Nucleus accumbens (tissue), 56 donors: Measurements from ENCODE around the gene PTPRM.

ENCODE experiments used
- DNase-seq, 56 donors: peaks; one replicate each; lab custom pipeline; 2025; lab: John Stamatoyannopoulos, UW

Gene PTPRM

DNA sequence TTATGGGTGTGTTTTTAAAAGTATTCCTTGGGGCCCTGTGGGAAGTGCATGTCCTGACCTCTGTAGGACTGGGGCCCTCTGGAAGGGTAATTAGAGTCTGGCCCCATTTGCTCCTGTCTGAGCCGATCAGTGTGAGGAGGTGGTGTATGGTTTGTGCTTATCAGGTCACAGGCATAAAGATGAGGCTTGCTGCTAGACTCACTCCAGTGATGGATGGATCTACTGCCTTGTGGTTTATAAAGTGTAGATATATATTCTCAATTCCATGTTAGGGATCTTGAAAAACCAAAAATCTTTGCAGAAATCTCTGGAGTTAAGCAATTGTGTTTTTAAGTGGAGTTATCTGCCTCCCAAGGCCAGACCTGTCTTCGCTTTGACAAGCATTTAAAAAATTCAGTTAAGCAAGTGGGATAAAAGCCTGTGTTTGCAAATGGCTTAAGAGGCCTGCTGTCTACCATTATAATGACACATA lies 182.4 kb downstream of the PTPRM start:
- no peak for DNase-seq

DNA sequence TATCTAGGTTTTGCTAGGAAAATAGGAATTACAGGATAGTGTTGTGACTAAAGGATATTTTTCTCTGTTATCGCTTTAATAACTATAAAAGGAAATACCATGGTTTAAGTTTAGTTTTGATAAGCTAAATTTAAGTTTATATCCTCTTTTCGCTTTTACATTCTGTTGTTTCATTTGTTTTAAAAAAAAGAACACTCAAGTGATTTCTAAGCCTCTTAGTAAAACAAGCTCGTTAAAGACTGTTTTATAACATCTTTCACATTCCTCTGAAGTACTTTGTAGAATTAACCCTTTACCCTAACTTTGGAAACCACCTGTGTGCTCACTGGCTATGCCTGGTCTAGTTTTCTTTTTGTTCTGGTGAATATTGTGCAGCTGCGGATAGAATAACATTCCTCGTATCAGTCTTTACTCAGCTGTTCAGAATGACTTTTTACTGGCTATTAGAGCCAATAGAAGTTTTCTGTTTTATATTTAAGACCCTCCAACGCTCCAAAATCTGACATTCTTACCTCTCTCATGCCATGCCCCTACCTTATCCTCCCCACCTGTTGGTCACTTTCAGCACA lies 183.1 kb downstream of the PTPRM start:
- no peak for DNase-seq

DNA sequence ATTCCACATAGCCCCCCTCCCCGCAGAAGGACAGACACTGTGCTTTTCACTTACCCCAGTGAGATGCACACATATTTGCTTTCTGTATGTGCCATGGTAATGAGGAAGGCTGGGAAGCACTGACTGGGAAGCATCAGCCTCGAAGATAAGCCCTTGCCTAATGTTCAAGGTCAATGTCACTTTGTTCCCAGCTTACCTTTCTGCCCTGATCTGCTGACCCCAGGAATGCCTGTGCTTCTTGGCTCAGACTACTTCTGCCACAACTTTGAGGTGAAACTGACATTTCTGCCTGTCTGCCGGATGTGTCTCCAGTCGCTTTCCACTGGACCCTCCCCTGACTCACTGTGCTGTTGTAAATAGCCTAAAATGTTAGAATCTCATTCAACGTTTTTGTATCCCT lies 183.8 kb downstream of the PTPRM start:
- no peak for DNase-seq

DNA sequence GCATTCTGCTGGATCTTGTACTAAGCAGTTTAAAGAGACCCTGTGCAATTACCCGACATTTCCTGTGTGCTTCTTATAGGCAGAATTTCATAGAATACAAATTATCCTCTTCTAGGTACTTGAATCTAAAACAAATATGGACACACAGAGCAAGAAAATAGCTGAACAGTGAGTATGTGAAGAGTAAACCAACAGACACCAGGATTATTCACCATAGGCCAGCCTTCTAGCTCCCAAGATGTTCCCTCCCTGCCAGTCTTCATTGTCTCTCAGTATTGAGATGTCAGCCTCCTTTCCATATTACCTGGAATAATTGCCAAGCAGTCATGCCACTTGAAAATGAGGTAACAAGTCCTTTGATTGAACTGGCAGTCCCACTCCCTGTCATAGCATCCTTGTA lies 187.1 kb downstream of the PTPRM start:
- DNase-seq = no peak

DNA sequence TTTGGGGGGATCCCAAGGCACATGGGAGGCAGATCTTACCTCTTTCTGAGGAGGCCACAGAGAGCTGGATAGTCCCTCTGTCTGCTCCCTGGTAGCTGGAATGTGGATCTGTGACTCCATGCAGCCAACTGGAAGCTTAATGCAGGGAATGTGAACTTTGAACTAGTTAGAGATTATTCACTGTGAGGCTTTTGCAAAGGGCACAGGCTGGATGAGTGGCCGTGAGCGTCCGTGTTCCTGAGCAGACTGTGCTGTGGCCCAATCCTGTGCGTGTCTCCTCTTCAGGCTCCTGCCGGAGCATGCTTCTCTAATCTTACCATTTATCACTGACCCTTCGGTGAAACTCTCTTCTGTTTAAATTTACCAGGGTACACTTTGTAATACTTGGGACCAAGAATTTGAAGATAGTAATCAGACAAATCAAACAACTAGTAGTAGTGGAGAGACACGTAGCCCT lies 187.6 kb downstream of the PTPRM start:
- DNase-seq = no peak

DNA sequence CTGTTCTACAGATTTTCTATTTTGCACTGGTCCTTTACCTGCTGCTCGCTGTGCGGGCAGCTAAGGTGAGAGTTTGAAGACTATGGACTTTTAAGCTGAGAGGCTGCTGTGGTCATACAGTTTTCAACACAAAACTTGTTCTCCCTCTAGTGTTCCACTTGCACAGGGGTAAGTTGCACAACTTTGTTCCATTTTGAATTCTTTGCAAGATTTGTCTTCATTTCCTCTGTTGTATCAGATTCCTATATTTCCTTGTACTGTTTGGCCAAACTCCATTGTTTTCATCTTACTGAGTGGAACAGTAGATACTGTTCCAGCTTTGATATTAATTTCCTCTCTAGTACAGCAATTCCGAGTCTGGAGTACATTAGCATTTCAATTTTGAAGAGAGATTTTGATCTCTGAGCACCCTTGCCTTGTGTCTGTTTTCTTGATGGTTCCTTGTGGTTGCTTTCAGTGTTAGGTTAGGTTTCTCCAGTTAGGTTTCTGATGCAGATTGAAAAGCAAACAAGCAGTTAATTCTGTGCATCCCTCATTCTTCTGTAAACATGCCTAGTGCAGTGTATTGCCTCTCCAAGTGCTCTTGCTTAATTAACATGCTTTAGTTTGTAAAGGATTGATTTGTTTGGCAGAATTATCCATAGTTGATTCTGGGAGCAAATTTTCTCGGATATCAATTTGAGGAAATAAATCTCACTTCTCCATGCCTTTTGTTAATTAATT lies 188.8 kb downstream of the PTPRM start:
- DNase-seq = no peak

DNA sequence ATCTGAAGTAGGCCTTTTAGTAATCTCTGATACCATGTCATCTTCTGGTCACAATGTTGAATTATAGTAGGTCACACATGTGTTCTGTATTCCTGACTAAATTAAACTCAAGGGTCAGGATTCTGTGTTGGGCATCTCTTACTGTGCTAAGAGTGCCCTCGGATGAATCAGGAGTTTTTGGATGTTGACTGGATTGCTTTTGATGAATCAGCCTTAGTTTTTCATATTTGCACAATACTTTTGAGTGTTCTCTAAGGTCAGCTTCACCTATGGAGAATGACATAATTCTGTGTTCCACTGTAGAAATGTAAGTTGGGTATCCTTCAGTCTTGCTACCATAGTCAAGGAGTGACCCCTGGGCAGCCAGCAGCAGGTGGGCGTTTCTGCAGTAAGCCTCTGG lies 190.1 kb downstream of the PTPRM start:
- DNase-seq = no peak

DNA sequence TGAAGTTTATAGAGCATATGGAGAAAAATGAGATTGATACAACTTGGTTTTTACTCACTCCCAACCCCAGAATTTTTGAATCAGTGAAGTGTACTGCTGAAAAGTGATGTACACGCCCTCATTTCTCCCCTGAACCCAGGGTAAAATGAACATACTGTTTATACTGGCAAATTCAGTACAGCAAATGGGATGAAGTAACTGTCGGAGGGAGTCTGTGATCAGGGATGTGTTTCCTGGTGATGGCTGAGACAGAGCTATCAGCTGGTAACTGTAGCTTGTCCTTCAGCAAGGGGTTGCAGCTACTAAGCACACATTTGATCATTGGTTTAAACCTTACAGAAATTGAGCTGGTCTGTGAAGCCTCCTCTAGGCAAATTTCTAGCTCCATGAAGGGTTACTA lies 191.6 kb downstream of the PTPRM start:
- DNase-seq = no peak

DNA sequence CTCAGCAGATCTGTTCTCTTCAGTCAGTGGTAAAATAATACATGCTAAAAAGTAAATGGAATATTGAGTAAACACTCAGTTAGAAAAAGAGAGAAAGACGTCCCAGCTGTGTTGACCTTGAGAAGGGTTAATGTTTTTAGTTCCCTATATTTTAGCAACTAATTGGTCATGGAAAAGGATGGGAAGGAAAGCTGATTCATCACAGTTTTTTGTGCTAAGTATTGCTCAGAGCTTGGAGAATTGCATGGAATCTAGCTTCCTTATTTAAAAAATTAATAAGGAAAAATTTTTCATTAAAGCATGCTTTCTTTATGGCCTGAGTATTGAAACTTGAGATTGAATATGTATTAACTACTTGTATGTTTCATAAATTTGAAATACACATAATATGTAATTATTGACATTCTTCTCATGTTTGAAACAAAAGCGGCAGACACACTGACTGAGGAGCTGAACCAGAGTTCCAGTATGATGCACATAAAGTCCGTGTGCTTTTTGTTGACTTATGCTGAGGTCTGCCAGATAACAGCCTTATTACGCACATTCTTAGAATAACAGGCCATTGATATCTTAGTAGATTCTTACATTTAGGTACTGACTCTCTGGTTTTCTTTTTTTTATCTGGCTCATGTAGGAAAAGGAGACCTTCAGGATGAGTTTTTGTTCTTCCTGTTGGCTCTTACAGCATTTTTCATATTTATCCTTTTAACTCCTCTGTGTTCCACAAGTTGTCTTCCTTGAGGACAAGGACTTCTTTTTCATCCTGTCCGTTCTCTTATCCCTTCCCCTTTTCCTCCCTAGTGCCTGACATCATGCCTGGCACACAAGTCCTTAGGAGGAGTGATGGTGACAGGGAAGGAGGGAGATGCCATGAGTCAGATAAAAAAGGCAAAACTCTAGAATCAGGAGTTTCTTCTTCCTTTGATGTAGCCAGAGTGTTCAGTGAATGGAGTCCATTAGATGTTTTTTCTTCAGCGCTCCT lies 194.1 kb downstream of the PTPRM start:
- no peak for DNase-seq

DNA sequence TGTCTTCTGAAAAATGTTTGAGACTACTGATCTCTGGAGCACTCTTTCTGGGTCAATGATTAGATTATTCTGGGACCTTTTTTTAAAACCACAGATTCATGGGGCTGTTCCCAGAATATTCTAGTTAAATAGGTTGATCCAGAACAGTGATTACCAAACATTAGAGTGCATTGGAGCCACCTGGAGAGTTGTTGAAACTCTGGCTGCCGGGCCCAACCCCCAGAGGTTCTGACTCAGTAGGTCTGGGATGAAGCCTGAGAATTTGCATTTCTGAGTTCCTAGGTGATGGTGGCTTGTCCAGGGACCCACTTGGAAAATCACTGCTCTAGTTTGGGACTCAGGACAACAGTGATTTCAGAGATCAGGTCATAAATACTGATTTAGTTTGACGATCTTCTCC lies 197.3 kb downstream of the PTPRM start:
- DNase-seq = no peak

DNA sequence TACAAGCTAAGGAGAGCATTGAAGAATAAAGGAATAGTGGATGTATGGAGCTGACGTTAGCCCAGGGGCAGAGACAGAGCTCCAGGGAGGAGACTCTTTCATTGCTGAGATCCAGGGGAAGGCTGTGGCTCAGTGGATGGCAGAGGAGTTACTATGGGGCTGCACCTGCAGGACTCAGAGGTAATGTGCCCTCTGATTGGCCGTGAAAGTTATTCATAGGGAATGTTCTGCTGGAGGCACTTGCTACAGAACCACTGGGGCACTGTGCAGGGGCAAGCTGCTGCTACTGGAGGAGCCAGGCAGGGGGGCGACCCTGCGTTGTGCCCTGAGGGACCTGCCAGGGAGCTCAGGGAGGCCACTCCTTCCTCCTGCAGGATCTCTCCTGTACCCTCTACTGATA lies 199.2 kb downstream of the PTPRM start:
- no peak for DNase-seq

DNA sequence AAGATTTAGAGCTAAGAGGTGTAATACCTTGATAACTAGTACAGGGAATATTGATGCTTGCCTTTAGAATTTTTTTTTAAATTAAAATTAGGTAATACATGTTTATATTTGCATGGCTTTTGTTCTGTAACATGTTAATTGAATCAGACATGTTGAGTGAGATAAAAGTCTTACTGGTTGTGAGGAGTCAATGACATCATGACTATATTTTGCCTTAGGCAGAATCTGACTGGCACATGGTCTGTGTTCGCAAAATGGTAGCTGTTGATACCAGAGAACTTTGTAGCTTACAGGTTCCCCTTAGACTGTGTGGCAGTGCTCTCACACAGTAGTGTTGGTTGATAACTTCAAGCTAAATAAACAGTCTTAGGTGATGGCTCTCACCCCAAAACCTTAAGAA lies 199.7 kb downstream of the PTPRM start:
- DNase-seq = no peak

DNA sequence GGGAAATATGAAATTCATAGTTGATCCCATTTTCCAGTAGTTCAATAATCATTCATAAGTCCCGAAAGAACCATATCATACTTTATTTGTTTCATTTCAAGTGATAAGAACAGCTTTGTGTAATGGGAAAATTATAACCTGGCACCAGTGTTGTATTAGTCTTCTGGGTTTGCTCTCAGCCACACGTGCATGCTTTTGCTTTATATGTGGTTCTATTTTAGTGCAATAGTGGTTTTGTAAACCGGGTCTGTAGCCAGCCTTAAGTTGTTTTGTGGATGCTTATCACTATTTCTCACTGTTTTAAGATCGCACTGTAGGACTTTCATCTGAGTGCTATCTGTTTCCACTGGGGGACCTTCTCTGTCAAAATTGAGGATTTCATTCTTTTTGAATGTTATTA lies 203.8 kb downstream of the PTPRM start:
- no peak for DNase-seq

DNA sequence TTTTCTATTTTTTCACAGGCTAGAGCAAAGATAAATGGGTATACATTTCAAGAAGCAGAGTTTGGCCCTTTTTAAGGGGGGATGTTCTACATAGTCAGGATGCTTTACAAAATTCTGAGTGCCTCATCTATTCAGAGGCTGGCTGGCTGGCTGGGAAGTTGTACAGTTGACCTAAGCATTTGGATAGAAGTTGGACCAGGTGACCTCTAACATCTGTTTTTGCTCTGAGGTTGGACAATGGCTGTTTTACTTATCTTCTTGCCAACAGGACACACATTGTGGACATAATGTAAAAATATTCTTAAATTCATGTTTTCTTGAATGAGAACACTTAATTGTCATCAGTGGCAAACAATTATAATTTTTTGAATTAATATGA lies 205.4 kb downstream of the PTPRM start:
- no peak for DNase-seq

DNA sequence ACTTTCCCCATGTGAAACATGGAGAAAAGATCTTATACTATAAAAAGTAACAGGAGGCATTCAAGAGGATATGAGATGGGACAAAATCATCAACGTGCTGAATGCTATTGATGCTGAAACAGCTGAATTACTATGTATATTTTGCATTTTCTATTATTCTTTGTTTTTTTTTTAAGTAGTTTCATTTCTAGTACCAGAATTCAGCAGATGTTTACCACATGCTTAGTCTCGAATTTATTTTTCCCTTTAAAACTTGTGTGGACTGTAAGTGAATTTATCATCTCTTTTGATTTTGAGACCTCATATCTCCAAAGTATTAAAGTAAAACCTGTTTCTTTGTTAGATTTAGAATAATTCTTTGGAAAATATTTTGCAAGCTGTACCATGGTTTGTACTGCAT lies 205.8 kb downstream of the PTPRM start:
- DNase-seq = no peak

DNA sequence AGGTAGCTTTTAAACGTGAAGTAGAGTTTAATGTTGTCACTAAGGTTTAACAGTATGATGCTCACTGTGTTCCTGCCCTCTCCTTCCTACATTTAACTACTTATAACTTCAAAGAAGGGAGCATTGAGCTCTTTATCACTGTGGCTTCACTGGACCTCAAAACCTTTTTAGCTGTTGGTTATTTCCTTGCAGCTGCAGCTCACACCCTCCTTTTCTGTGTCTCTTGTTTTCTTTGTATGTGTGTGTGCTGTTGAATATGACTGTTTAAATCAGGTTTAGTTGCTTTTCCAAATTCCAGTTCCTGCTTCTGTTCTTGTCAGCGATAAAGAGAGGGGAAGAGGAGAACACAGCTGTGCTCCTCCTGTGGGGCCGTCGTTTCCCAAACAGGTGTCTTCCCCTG lies 208.0 kb downstream of the PTPRM start:
- DNase-seq = no peak

DNA sequence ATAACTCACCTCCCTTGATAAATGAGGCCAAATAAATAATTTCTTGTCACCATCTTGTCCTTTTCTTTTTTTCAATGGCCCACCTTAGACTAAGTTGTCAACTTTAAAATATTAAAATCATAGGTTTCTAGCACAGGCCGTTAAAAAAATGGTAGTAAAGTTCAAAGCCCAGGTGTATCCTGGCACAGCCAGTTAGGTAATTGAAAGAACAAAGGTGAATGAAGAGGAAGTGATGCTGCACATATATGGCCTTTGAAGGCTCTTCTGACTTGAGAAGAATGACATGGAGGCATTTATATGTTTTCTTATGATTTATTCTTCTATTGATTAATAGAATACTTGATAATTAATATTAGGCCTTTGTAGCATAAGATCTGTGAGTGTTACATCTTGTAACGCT lies 208.7 kb downstream of the PTPRM start:
- DNase-seq = no peak

DNA sequence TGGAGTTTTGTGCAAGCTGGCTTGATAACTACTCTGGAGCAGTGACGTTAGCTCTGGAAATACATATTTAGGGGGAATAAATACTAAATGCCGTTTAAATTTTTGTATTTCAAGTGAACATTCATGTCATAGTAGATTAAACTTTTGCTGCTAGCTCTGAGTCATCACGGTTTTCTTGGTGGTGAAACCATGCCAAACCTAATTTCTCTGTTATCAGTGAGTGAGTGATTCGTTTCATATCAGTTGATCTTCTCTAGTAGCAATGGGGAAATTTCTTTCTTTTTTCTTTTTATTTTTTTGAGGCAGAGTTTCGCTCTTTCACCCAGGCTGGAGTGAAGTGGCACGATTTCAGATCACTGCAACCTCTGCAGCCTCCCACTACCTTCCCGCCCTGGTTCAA lies 211.1 kb downstream of the PTPRM start:
- DNase-seq = no peak

DNA sequence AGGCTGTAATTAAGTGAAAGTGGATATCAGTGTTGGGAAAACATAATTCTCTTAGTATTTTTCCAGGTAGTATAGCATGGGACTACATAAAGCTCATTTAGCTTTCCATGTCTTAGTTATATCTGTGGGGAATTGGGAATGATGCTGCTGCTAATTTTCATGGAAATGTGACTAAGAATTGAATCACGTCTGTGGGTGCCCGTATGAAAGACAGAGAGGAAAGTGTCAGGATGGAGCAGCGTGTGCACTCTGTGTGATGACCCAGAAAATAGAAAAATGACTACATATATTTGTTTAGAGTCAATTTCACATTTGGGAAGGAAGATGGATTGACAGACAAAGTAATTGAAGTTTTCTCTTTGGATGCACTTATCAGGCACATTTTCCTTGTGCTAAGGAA lies 212.1 kb downstream of the PTPRM start:
- DNase-seq = no peak

DNA sequence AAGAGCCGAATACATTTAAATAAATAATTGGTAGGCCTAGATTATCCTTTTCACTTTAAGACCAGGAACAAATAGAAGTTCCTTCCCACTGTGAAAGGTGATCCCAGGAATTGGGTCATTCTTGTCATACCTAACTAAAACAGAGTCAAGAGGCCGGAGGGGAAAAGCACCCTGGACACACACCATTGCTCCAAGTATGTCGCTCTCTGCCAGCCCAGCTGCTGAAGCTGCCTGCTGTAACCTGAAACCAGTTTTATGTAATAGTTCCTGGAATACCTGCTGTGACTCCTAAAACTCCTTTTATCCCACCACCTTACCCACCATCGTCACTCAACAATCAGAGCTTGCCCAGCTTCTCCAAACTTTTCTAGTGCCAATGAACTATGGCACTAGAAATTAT lies 217.1 kb downstream of the PTPRM start:
- DNase-seq = no peak

DNA sequence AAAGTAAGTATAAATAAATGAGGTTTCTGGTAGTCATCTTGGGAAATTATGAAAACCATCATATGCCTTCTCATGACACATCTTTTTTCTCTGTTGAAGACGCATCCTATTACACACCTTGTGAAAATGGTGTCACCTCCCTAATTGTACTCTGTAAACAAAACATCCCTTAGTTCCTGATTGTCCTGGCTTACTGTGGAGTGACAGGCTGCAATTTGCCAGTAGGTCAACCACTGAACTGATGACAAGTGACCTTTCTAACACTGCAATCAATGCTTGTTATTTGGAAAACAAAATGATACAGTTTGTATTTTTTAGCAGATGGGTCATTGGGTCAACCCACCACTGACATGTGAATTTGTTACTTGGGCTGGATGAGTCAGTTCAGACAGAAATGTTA lies 219.5 kb downstream of the PTPRM start:
- DNase-seq = no peak
